Hepatocyte (in vitro differentiated cells): Measurements from ENCODE around the gene DRC1. TPM values are rescaled to one million over a fixed set of nuclear protein-coding genes. Genes with fewer than 3 reads are reported as not detected.

Experiments used
- DNase-seq: peaks from one replicate; pipeline ENCODE4 v3.0.0-alpha.2; 2016; ENCODE audit warnings: low spot score
- H2AFZ ChIP-seq: fragments of 200-600 bp; sonication (generic); 2 replicates; pipeline ENCODE4 v1.6.0; 2016; ENCODE audit warnings: antibody characterized with exemption, mild to moderate bottlenecking
- H3K27ac ChIP-seq: fragments of 200-600 bp; sonication (generic); 2 replicates; pipeline ENCODE4 v1.5.1; 2016; ENCODE audit warnings: mild to moderate bottlenecking
- H3K27me3 ChIP-seq: fragments of 200-600 bp; sonication (generic); 2 replicates; pipeline ENCODE4 v1.6.1; 2016
- H3K36me3 ChIP-seq: fragments of 200-600 bp; sonication (generic); replicated peaks from 2 replicates; pipeline ENCODE4 v1.5.1; 2016; ENCODE audit warnings: low read depth; ENCODE audit not compliant: insufficient read depth
- H3K4me1 ChIP-seq: fragments of 200-600 bp; sonication (generic); 2 replicates; pipeline ENCODE4 v1.5.1; 2016; ENCODE audit warnings: mild to moderate bottlenecking, moderate library complexity; ENCODE audit not compliant: insufficient read depth
- H3K4me2 ChIP-seq: fragments of 200-600 bp; sonication (generic); 2 replicates; pipeline ENCODE4 v1.6.0; 2016
- H3K4me3 ChIP-seq: fragments of 200-600 bp; sonication (generic); 2 replicates; pipeline ENCODE4 v1.5.1; 2016; ENCODE audit warnings: mild to moderate bottlenecking
- H3K79me2 ChIP-seq: fragments of 200-600 bp; sonication (generic); 2 replicates; pipeline ENCODE4 v1.6.0; 2017; ENCODE audit warnings: mild to moderate bottlenecking
- H3K9me2 ChIP-seq: fragments of 200-600 bp; sonication (generic); replicated peaks from 2 replicates; pipeline ENCODE4 v1.6.0; 2017; ENCODE audit warnings: mild to moderate bottlenecking; ENCODE audit not compliant: insufficient read depth
- H3K9me3 ChIP-seq: fragments of 200-600 bp; sonication (generic); 2 replicates; pipeline ENCODE4 v1.5.1; 2016; ENCODE audit warnings: low read depth, mild to moderate bottlenecking
- H4K20me1 ChIP-seq: fragments of 200-600 bp; sonication (generic); 2 replicates; pipeline ENCODE4 v1.6.0; 2016; ENCODE audit warnings: mild to moderate bottlenecking; ENCODE audit not compliant: insufficient read depth, poor library complexity, severe bottlenecking
- CTCF ChIP-seq: fragments of 200-600 bp; sonication (generic); IDR thresholded peaks from 2 replicates; pipeline ENCODE4 v1.5.1; 2016; ENCODE audit warnings: antibody characterized with exemption, mild to moderate bottlenecking; ENCODE audit not compliant: poor library complexity
- EZH2 ChIP-seq: fragments of 200-600 bp; sonication (generic); IDR thresholded peaks from 2 replicates; pipeline ENCODE4 v1.6.1; 2016; ENCODE audit warnings: antibody characterized with exemption, mild to moderate bottlenecking, borderline replicate concordance
- EZH2phosphoT487 ChIP-seq: fragments of 200-600 bp; sonication (generic); IDR thresholded peaks from one replicate; pipeline ENCODE4 v1.6.1; 2018; ENCODE audit warnings: antibody characterized with exemption, mild to moderate bottlenecking, low read depth, moderate library complexity; ENCODE audit not compliant: unreplicated experiment, severe bottlenecking
- WGBS: methylation state at CpG from one replicate; pipeline ENCODE4 v1.1.6; 2016; ENCODE audit warnings: low lambda C conversion rate; ENCODE audit errors: missing lambda C conversion rate; 5-methylcytosine and 5-hydroxymethylcytosine counted together
- polyA plus RNA-seq: library from polyadenylated mRNA; unstranded; fragments of >200 nt; fragmentation: Nextera tagmentation; extraction: Ambion mirVana; gene quantifications from 2 replicates; pipeline ENCODE4 v1.2.1, GENCODE V29; 2016
- total RNA-seq: library from RNA; depleted of rRNA; stranded (reverse); fragments of >200 nt; gene quantifications from 2 replicates; pipeline ENCODE4 v1.2.3, GENCODE V29; 2014

DRC1 gene
- total and polyA plus RNA-seq, 2 experiments from 2014 or later, result 0.06 TPM; not detected in 1

GRCh38 chr2:26448651-26449050 is 46.9 kb downstream of the DRC1 start:
- Histone ChIP-seq H3K4me2 (no peak overlapping the region), H3K9me3 (no peaks in the 10 kb centered on the region), H4K20me1 (no peaks in the 10 kb centered on the region), H3K27me3 (no peaks in the 10 kb centered on the region), H3K27ac (no peak overlapping the region), H2AFZ (no peak overlapping the region), H3K79me2 (no peaks in the 10 kb centered on the region), H3K4me3 (no peak overlapping the region), H3K9me2 (no peaks in the 10 kb centered on the region), H3K4me1 (no peaks in the 10 kb centered on the region), H3K36me3 (no peaks in the 10 kb centered on the region)
- 92% methylated on average over 9 of the region's 9 CpGs for WGBS
- TF ChIP-seq EZH2phosphoT487 (no peak), EZH2 (no peak), CTCF (no peak)
- DNase-seq, result no peak

GRCh38 chr2:26449278-26450030 is 47.7 kb downstream of the DRC1 start:
- no peaks in the 10 kb centered on the region for H3K4me1 ChIP-seq
- H3K27ac ChIP-seq, result no peak overlapping the region
- no peaks in the 10 kb centered on the region for H3K9me3 ChIP-seq
- H2AFZ ChIP-seq, result no peak overlapping the region
- no peaks in the 10 kb centered on the region for H3K27me3 ChIP-seq
- H3K79me2 ChIP-seq, result no peaks in the 10 kb centered on the region
- H3K36me3 ChIP-seq, result no peaks in the 10 kb centered on the region
- no peak for DNase-seq
- no peak overlapping the region for H3K4me2 ChIP-seq
- H3K9me2 ChIP-seq, result no peaks in the 10 kb centered on the region
- 96% methylated on average over 10 of the region's 10 CpGs for WGBS
- TF ChIP-seq CTCF (no peak), EZH2phosphoT487 (no peak), EZH2 (no peak)
- H4K20me1 ChIP-seq, result no peaks in the 10 kb centered on the region
- H3K4me3 ChIP-seq, result no peak overlapping the region

- no peaks in the 10 kb centered on the region for H3K9me3 ChIP-seq
- H3K79me2 ChIP-seq, result no peaks in the 10 kb centered on the region
- H3K27me3 ChIP-seq, result no peaks in the 10 kb centered on the region
- H4K20me1 ChIP-seq, result no peaks in the 10 kb centered on the region
- no peak for DNase-seq
- TF ChIP-seq EZH2phosphoT487, result no peak
- H3K4me3 ChIP-seq, result no peak overlapping the region
- no peak overlapping the region for H3K4me2 ChIP-seq
- H3K4me1 ChIP-seq, result peaks cover 3% of the 10 kb centered on the region
- H3K27ac ChIP-seq, result no peak overlapping the region
- no peak overlapping the region for H2AFZ ChIP-seq
- H3K9me2 ChIP-seq, result no peaks in the 10 kb centered on the region
- no peaks in the 10 kb centered on the region for H3K36me3 ChIP-seq
- WGBS, result 90% methylated on average over 13 of the region's 13 CpGs
Measured at GRCh38 chr2:26450031-26450635, 48.4 kb downstream of the DRC1 start.

GRCh38 chr2:26451700-26452099 is 50.0 kb downstream of the DRC1 start:
- Histone ChIP-seq H3K4me2 (no peak overlapping the region), H3K79me2 (no peaks in the 10 kb centered on the region), H4K20me1 (no peaks in the 10 kb centered on the region), H3K9me3 (no peaks in the 10 kb centered on the region), H3K4me1 (peaks cover 16% of the 10 kb centered on the region), H3K4me3 (no peak overlapping the region), H2AFZ (no peak overlapping the region), H3K36me3 (no peaks in the 10 kb centered on the region), H3K9me2 (no peaks in the 10 kb centered on the region), H3K27ac (no peak overlapping the region), H3K27me3 (no peaks in the 10 kb centered on the region)
- no peak for TF ChIP-seq EZH2phosphoT487
- TF ChIP-seq EZH2, result no peak
- no peak for TF ChIP-seq CTCF
- DNase-seq, result no peak
- WGBS, result 97% methylated on average over 1 of the region's 1 CpG
